Activated naive CD4-positive, alpha-beta T cell treated with anti-CD3 and anti-CD28 coated beads, Interleukin-2, amount 50 U/mL, for 72 hours (primary cell): ENCODE results near the gene C1QL1. TPM values are rescaled to one million over a fixed set of nuclear protein-coding genes. Genes with fewer than 3 reads are reported as not detected.
"Not testable (repeated sequence)": the region's sequence is repeated elsewhere in the genome, so short reads cannot be mapped to it uniquely, and the experiment has no call there.

Experiments
- ATAC-seq, 2 donors: fragments of 150-1000 bp; cut with Tn5 transposase; 2 replicates each; pipeline ENCODE4 v1.10.0; 2021; ENCODE audit warnings: mild to moderate bottlenecking in 2 of 2, moderate library complexity in 2 of 2
- DNase-seq, 2 donors: peaks; one replicate each; pipeline ENCODE4 v3.0.0; 2021 to 2022; ENCODE audit warnings: low spot score in 2 of 2
- H3K27ac Mint-ChIP-seq, 2 donors: one replicate each; pipeline ENCODE4 v1.8.0; 2022; ENCODE audit warnings: mild to moderate bottlenecking in 2 of 2, mixed read lengths in 2 of 2
- H3K36me3 Mint-ChIP-seq, 2 donors: one replicate each; pipeline ENCODE4 v1.8.0; 2022; ENCODE audit warnings: mixed read lengths in 2 of 2
- H3K9me3 Mint-ChIP-seq, 2 donors: one replicate each; pipeline ENCODE4 v1.8.0; 2022; ENCODE audit warnings: mixed read lengths in 2 of 2
- total RNA-seq, 2 donors: library from RNA; stranded (reverse); gene quantifications; one replicate each; pipeline ENCODE4 v1.2.3, GENCODE V29; 2022

Gene C1QL1
- total RNA-seq, 2 donors from 2014 or later, result 0.18 TPM; not detected in 1

GRCh38 chr17:44947461-44948314 lies 20.4 kb downstream of the C1QL1 start, which contains the start of gene KIF18B:
Gene KIF18B, minus strand, starts transcription at chr17:44947773. Its CDS starts 11,429 bp downstream, at chr17:44936344.
- DNase-seq (peak; percentile 90 to 94), ATAC-seq (peak; percentile 97 to 98)
- no peaks in the 10 kb centered on the region for H3K9me3 Mint-ChIP-seq
- H3K27ac Mint-ChIP-seq, result peak within 1 kb of the TSS; percentile 90 to 94
- H3K36me3 Mint-ChIP-seq, result peaks cover 16 to 19% of the 10 kb centered on the region in 2 donors

- H3K36me3 Mint-ChIP-seq, result peaks cover 16 to 23% of the 10 kb centered on the region in 2 donors
- ATAC-seq, DNase-seq, H3K27ac Mint-ChIP-seq, H3K9me3 Mint-ChIP-seq: not testable (repeated sequence)
These were observed 22.5 kb downstream of the C1QL1 start for GRCh38 chr17:44945652-44946051.

GRCh38 chr17:44942456-44942855 lies 25.6 kb downstream of the C1QL1 start:
- no peak for ATAC-seq
- H3K9me3 Mint-ChIP-seq, result no peaks in the 10 kb centered on the region
- H3K36me3 Mint-ChIP-seq, result peaks cover 11 to 44% of the 10 kb centered on the region in 2 donors
- H3K27ac Mint-ChIP-seq, result no peak overlapping the region
- DNase-seq, result no peak

GRCh38 chr17:44941712-44942331 lies 26.3 kb downstream of the C1QL1 start:
- H3K27ac Mint-ChIP-seq, result no peak overlapping the region
- ATAC-seq, result no peak
- H3K36me3 Mint-ChIP-seq, result peaks cover 7 to 44% of the 10 kb centered on the region in 2 donors
- DNase-seq, result no peak
- no peaks in the 10 kb centered on the region for H3K9me3 Mint-ChIP-seq

GRCh38 chr17:44940768-44941167 lies 27.3 kb downstream of the C1QL1 start:
- DNase-seq, result no peak
- no peak overlapping the region for H3K27ac Mint-ChIP-seq
- no peak for ATAC-seq
- H3K36me3 Mint-ChIP-seq, result peaks cover 0 to 34% of the 10 kb centered on the region in 2 donors
- no peaks in the 10 kb centered on the region for H3K9me3 Mint-ChIP-seq

- Mint-ChIP-seq H3K36me3 (peaks cover 0 to 38% of the 10 kb centered on the region in 2 donors), H3K9me3 (no peaks in the 10 kb centered on the region), H3K27ac (no peak overlapping the region)
- no peak for DNase-seq
- ATAC-seq, result no peak
These were observed 27.8 kb downstream of the C1QL1 start for GRCh38 chr17:44940317-44940716.

GRCh38 chr17:44935116-44935515 lies 33.0 kb downstream of the C1QL1 start:
- Mint-ChIP-seq H3K9me3 (no peaks in the 10 kb centered on the region), H3K36me3 (peaks cover 0 to 31% of the 10 kb centered on the region in 2 donors), H3K27ac (peak overlapping the region; percentile 28 to 69)
- DNase-seq (peak in 1 of 2 donors; percentile 45), ATAC-seq (peak in 1 of 2 donors; percentile 22)

GRCh38 chr17:44934745-44935105 lies 33.4 kb downstream of the C1QL1 start:
- Mint-ChIP-seq H3K36me3 (peaks cover 2 to 27% of the 10 kb centered on the region in 2 donors), H3K9me3 (no peaks in the 10 kb centered on the region), H3K27ac (no peak overlapping the region)
- DNase-seq (no peak), ATAC-seq (no peak)

GRCh38 chr17:44933824-44934744 lies 34.0 kb downstream of the C1QL1 start:
- no peak for ATAC-seq
- H3K9me3 Mint-ChIP-seq, result no peaks in the 10 kb centered on the region
- peak overlapping the region in 1 of 2 donors; percentile 68 for H3K27ac Mint-ChIP-seq
- H3K36me3 Mint-ChIP-seq, result peaks cover 7 to 22% of the 10 kb centered on the region in 2 donors
- DNase-seq, result peak in 1 of 2 donors; percentile 39

- no peak for DNase-seq
These were observed 35.4 kb downstream of the C1QL1 start for GRCh38 chr17:44932787-44933097.

GRCh38 chr17:44932096-44932786 lies 35.9 kb downstream of the C1QL1 start:
- DNase-seq, result peak in 1 of 2 donors; percentile 51
- H3K27ac Mint-ChIP-seq, result no peak overlapping the region
- no peak for ATAC-seq
- peaks cover 7 to 22% of the 10 kb centered on the region in 2 donors for H3K36me3 Mint-ChIP-seq
- no peaks in the 10 kb centered on the region for H3K9me3 Mint-ChIP-seq

More at GRCh38 chr17:44932787-44933097, 35.4 kb downstream of the C1QL1 start:
- no peak for ATAC-seq
- Mint-ChIP-seq H3K27ac (no peak overlapping the region), H3K36me3 (peaks cover 7 to 19% of the 10 kb centered on the region in 2 donors), H3K9me3 (no peaks in the 10 kb centered on the region)

GRCh38 chr17:44931376-44931775 lies 36.7 kb downstream of the C1QL1 start:
- Mint-ChIP-seq H3K27ac (no peak overlapping the region), H3K9me3 (no peaks in the 10 kb centered on the region), H3K36me3 (peaks cover 7 to 22% of the 10 kb centered on the region in 2 donors)
- ATAC-seq (no peak), DNase-seq (peak in 1 of 2 donors; percentile 33)

- DNase-seq (no peak), ATAC-seq (no peak)
- peaks cover 7 to 20% of the 10 kb centered on the region in 2 donors for H3K36me3 Mint-ChIP-seq
- H3K27ac Mint-ChIP-seq, result no peak overlapping the region
- H3K9me3 Mint-ChIP-seq, result no peaks in the 10 kb centered on the region
These were observed 37.4 kb downstream of the C1QL1 start for GRCh38 chr17:44930667-44931066.

GRCh38 chr17:44928950-44929720 lies 39.0 kb downstream of the C1QL1 start:
- Mint-ChIP-seq H3K36me3 (peaks cover 7 to 9% of the 10 kb centered on the region in 2 donors), H3K27ac (peak overlapping the region in 1 of 2 donors; percentile 65), H3K9me3 (no peaks in the 10 kb centered on the region)
- ATAC-seq (peak in 1 of 2 donors; percentile 21), DNase-seq (peak in 1 of 2 donors; percentile 31)

- H3K27ac Mint-ChIP-seq, result no peak overlapping the region
- H3K36me3 Mint-ChIP-seq, result peaks cover 7% of the 10 kb centered on the region in 2 donors
- DNase-seq, result no peak
- no peaks in the 10 kb centered on the region for H3K9me3 Mint-ChIP-seq
- no peak for ATAC-seq
These were observed 40.0 kb downstream of the C1QL1 start for GRCh38 chr17:44928136-44928535.
